Liver (tissue), 3 donors: ENCODE measurements around the gene ANAPC10.

Experiments
- CTCF ChIP-seq: fragments of 150-350 bp; IDR thresholded peaks from 2 replicates; pipeline ENCODE4 v1.5.1; 2017; ENCODE audit warnings: improper control_type of control experiment, low read depth, low read length; ENCODE audit not compliant: missing input control
- EGR1 ChIP-seq, 2 donors: IDR thresholded peaks; 2 replicates each; pipeline ENCODE4 v1.6.1; 2016 to 2018; ENCODE audit warnings: antibody characterized with exemption in 2 of 2, low read depth in 2 of 2
- JUND ChIP-seq, 2 donors: IDR thresholded peaks; 2 replicates each; pipeline ENCODE4 v1.6.1; 2016; ENCODE audit warnings: antibody characterized with exemption in 2 of 2
- MAX ChIP-seq: IDR thresholded peaks from 2 replicates; pipeline ENCODE4 v1.6.1; 2016; ENCODE audit warnings: antibody characterized with exemption
- RAD21 ChIP-seq, 2 donors: IDR thresholded peaks; 2 replicates each; pipeline ENCODE4 v1.6.1; 2016; ENCODE audit warnings: antibody characterized with exemption in 2 of 2, mild to moderate bottlenecking in 2 of 2
- REST ChIP-seq: IDR thresholded peaks from 2 replicates; pipeline ENCODE4 v1.6.1; 2016; ENCODE audit warnings: antibody characterized with exemption, mild to moderate bottlenecking
- RXRA ChIP-seq, 2 donors: IDR thresholded peaks; 2 replicates each; pipeline ENCODE4 v1.6.1; 2017 to 2018; ENCODE audit warnings: antibody characterized with exemption in 2 of 2, mild to moderate bottlenecking in 1 of 2
- TAF1 ChIP-seq: conservative IDR thresholded peaks from 2 replicates; pipeline ENCODE4 v1.6.1; 2016; ENCODE audit warnings: antibody characterized with exemption, mild to moderate bottlenecking
- YY1 ChIP-seq: IDR thresholded peaks from 2 replicates; pipeline ENCODE4 v1.6.1; 2016; ENCODE audit warnings: antibody characterized with exemption, mild to moderate bottlenecking
- ZBTB33 ChIP-seq: IDR thresholded peaks from 2 replicates; pipeline ENCODE4 v1.6.1; 2016; ENCODE audit warnings: antibody characterized with exemption
- donor health status: healthy.
- donor health status: healthy.

- no peak for TF ChIP-seq CTCF
- TF ChIP-seq EGR1 (IDR thresholded peaks at IDR 0.05; ENCODE audit: low read depth in 2 of 2) = no peak
- TF ChIP-seq TAF1 = no peak
- TF ChIP-seq REST = no peak
- no peak for TF ChIP-seq RXRA (IDR thresholded peaks at IDR 0.05)
- TF ChIP-seq ZBTB33 = no peak
- TF ChIP-seq MAX = no peak
- TF ChIP-seq JUND (IDR thresholded peaks at IDR 0.05) = no peak
- TF ChIP-seq RAD21 (IDR thresholded peaks at IDR 0.05) = no peak
- no peak for TF ChIP-seq YY1
Measured at GRCh38 chr4:145035494-145036136, 62.4 kb downstream of the ANAPC10 start.
